ENCODE measurements around the gene FOXE1. TPM values are rescaled to one million over a fixed set of nuclear protein-coding genes. Genes with fewer than 3 reads are reported as not detected.

FOXE1 gene
- total RNA-seq, 1 donor from 2014 or later: not detected

GRCh38 chr9:97860451-97861147 is 7.6 kb downstream of the FOXE1 start:
- no peak overlapping the region for H3K27ac Mint-ChIP-seq (ENCODE audit: unreplicated experiment)
- no peak for DNase-seq (ENCODE audit: low spot score)
- peaks cover 7% of the 10 kb centered on the region for H3K4me1 Mint-ChIP-seq (ENCODE audit: unreplicated experiment)
- H3K36me3 Mint-ChIP-seq (ENCODE audit: low read depth, unreplicated experiment): no peaks in the 10 kb centered on the region
- no peaks in the 10 kb centered on the region for H3K9me3 Mint-ChIP-seq (ENCODE audit: unreplicated experiment)
- TF ChIP-seq CTCF (IDR thresholded peaks at IDR 0.05; ENCODE audit: unreplicated experiment): no peak
- no peak overlapping the region for H3K4me3 Mint-ChIP-seq (ENCODE audit: unreplicated experiment)
- peaks cover 22% of the 10 kb centered on the region for H3K27me3 Mint-ChIP-seq (ENCODE audit: unreplicated experiment)

GRCh38 chr9:97861148-97861475 is 8.1 kb downstream of the FOXE1 start:
- no peak for DNase-seq (ENCODE audit: low spot score)
- Mint-ChIP-seq H3K9me3 (ENCODE audit: unreplicated experiment) (no peaks in the 10 kb centered on the region), H3K4me3 (ENCODE audit: unreplicated experiment) (no peak overlapping the region), H3K36me3 (ENCODE audit: low read depth, unreplicated experiment) (no peaks in the 10 kb centered on the region), H3K4me1 (ENCODE audit: unreplicated experiment) (peaks cover 7% of the 10 kb centered on the region), H3K27ac (ENCODE audit: unreplicated experiment) (no peak overlapping the region), H3K27me3 (ENCODE audit: unreplicated experiment) (peaks cover 18% of the 10 kb centered on the region)
- no peak for TF ChIP-seq CTCF (IDR thresholded peaks at IDR 0.05; ENCODE audit: unreplicated experiment)

- no peak overlapping the region for H3K4me3 Mint-ChIP-seq (ENCODE audit: unreplicated experiment)
- no peaks in the 10 kb centered on the region for H3K4me1 Mint-ChIP-seq (ENCODE audit: unreplicated experiment)
- H3K9me3 Mint-ChIP-seq (ENCODE audit: unreplicated experiment): peaks cover 5% of the 10 kb centered on the region
- no peak for DNase-seq (ENCODE audit: low spot score)
- H3K27me3 Mint-ChIP-seq (ENCODE audit: unreplicated experiment): peaks cover 9% of the 10 kb centered on the region
- H3K36me3 Mint-ChIP-seq (ENCODE audit: low read depth, unreplicated experiment): no peaks in the 10 kb centered on the region
- no peak overlapping the region for H3K27ac Mint-ChIP-seq (ENCODE audit: unreplicated experiment)
- no peak for TF ChIP-seq CTCF (IDR thresholded peaks at IDR 0.05; ENCODE audit: unreplicated experiment)
Measured at GRCh38 chr9:97863314-97863713, 10.3 kb downstream of the FOXE1 start.

DNA sequence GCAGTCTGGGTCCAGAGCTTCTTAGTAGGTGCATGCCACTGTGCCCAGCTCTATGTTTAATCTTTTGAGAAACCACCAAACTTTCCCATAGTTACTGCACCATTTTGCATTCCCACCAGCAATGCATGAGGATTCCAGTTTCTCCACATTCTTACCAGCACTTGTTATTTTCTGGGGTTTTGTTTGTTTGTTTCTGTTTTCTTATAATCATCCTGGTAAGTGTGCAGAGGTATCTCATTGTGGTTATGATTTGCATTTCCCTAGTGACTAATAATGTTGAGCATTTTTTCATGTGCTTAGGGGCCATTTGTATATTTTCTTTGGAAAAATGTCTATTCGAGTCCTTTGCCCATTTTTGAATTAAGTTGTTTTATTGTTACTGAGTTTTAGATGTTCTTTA is 11.4 kb downstream of the FOXE1 start:
- peaks cover 5% of the 10 kb centered on the region for H3K9me3 Mint-ChIP-seq (ENCODE audit: unreplicated experiment)
- TF ChIP-seq CTCF (IDR thresholded peaks at IDR 0.05; ENCODE audit: unreplicated experiment): no peak
- H3K27ac Mint-ChIP-seq (ENCODE audit: unreplicated experiment): no peak overlapping the region
- no peak for DNase-seq (ENCODE audit: low spot score)
- no peaks in the 10 kb centered on the region for H3K4me1 Mint-ChIP-seq (ENCODE audit: unreplicated experiment)
- H3K27me3 Mint-ChIP-seq (ENCODE audit: unreplicated experiment): peaks cover 9% of the 10 kb centered on the region
- H3K4me3 Mint-ChIP-seq (ENCODE audit: unreplicated experiment): no peak overlapping the region
- no peaks in the 10 kb centered on the region for H3K36me3 Mint-ChIP-seq (ENCODE audit: low read depth, unreplicated experiment)

- Mint-ChIP-seq H3K27ac (ENCODE audit: unreplicated experiment) (no peak overlapping the region), H3K4me3 (ENCODE audit: unreplicated experiment) (no peak overlapping the region), H3K36me3 (ENCODE audit: low read depth, unreplicated experiment) (no peaks in the 10 kb centered on the region), H3K9me3 (ENCODE audit: unreplicated experiment) (peaks cover 5% of the 10 kb centered on the region), H3K4me1 (ENCODE audit: unreplicated experiment) (no peaks in the 10 kb centered on the region), H3K27me3 (ENCODE audit: unreplicated experiment) (peaks cover 3% of the 10 kb centered on the region)
- no peak for DNase-seq (ENCODE audit: low spot score)
- TF ChIP-seq CTCF (IDR thresholded peaks at IDR 0.05; ENCODE audit: unreplicated experiment): no peak
Measured at GRCh38 chr9:97866300-97866699, 13.3 kb downstream of the FOXE1 start.

Data from endothelial cell (in vitro differentiated cells).